Endometrial microvascular endothelial cells (primary cell): ENCODE data around the gene MEGF11. TPM values are rescaled to one million over a fixed set of nuclear protein-coding genes. Genes with fewer than 3 reads are reported as not detected.

ENCODE experiments used
- in situ Hi-C: cut with HindIII; loops from 2 replicates; pipeline ENCODE4 v1.10.0; 2017; ENCODE audit warnings: low sequenced_read_pairs, low pct_unique_long_range_greater_than_20kb; ENCODE audit errors: inconsistent ontology term
- total RNA-seq: library from RNA; depleted of rRNA; stranded (reverse); fragments of >200 nt; gene quantifications from one replicate; pipeline ENCODE4 v1.2.3, GENCODE V29; 2015; ENCODE audit errors: inconsistent ontology term

Gene MEGF11
- total RNA-seq, 1 donor from 2014 or later: not detected

DNA sequence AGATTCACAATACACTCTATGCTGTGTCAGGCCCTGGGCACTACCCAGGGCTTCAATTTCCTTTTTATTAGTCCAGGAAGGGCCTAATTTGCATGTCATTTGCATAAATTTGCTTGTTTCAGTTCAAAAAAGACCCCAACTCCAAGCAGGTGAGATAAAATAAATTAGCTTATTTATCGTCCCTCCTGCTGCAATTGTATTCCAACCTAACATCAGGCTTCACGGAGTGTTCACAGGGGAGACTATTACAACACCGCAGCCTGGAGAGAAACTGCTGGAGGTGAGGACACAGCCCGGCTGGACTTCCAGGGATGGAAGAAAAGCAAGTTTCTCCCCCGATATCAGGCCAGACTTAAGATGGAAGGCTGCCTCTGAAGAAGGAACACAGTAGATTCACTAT lies 62.8 kb downstream of the MEGF11 start:
- in situ Hi-C loops: no loop called here

DNA sequence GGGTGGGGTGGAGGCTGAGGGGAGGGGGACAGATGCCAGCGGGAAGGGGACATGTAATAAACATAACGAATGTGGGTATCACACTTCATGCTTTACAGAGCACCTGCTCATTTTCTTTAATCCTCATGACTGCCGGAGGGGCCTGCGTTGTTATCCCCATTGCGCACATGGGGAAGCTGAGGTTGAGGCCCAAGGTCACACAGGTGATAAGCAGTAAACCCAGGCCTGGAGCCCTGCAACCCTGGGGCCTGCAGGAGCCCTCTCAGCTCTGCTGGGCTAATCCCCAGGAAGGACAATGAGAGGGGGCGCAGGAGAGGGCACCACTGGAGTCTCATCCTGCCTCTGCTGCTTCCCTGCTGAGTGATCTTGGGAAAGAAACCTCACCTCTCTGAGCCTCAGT lies 64.3 kb downstream of the MEGF11 start:
- in situ Hi-C loops: no loop called here

DNA sequence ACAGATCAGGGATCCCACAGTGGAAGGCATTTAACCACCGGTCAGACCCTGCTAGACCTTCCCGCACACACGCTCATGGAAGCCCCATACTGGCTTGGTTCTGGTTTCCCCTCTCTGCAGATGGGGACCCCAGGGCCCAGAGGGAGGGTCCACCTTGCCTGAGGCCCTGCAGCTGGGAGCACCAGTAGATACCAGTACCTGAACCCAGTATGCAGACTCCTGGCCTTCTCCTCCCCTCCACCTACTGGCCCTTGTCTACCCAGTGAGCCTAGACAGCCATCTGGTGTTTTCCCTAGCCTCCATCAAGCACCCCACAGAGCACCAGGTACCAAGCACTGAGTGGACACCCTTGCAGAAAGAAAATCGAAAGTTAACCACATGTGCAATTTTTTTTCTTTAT lies 65.1 kb downstream of the MEGF11 start:
- in situ Hi-C loops: no loop called here

DNA sequence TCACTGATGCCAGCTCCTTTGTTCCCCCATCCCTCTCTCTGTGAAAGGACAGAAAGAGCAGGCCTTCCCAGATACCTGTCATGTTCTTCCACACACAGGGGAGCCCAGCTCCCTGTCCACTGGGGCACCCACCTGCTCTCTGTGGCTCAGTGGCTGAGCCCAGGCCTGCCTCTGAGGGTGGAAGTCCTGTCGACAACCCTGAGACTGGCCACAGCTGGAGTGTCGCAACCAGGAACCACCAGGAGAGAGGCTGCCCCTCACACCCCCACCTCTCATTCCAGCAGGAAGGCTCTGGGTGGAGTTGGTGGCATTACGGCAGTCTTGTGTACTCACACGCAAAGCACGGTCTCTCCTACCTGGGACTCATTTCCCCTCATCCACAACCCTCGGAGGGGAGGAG lies 66.3 kb downstream of the MEGF11 start:
- in situ Hi-C loops: no loop called here

DNA sequence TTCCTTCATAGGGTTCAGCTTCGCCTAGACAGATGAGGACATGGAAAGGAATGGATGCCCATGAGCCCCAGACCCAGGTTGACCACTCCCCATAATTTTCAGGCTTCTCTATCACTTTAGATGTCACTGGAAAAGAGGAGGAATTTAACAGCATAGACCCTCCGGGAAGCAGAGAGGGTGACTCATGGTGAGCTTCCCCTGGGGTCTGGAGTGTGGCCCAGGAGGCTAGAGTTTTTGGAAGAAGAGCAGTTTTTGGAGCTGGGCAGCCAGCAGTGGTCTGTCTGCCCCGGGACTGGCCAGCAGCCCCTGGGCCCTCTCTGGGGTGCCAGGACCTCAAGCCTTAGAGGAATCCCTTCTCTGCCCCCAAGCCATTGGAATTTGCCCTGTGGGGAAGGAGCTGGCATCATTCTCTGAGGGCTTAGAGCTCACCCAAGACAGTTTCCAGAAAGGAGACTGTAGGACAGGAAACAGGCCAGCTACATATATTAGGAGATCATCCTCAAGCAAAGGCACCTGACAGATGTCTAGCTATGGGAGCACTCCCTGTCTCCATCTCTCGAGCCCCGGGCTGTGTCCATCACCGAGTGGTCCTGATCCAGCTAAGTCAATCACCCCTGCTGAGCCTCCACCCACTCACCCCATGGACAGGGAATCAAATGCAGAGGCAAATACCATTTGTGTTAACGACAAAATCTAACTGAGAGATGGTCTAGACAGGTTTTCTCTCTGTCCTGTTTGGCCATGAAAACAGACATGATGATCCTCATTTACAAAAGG lies 67.3 kb downstream of the MEGF11 start:
- in situ Hi-C loops: no loop called here

DNA sequence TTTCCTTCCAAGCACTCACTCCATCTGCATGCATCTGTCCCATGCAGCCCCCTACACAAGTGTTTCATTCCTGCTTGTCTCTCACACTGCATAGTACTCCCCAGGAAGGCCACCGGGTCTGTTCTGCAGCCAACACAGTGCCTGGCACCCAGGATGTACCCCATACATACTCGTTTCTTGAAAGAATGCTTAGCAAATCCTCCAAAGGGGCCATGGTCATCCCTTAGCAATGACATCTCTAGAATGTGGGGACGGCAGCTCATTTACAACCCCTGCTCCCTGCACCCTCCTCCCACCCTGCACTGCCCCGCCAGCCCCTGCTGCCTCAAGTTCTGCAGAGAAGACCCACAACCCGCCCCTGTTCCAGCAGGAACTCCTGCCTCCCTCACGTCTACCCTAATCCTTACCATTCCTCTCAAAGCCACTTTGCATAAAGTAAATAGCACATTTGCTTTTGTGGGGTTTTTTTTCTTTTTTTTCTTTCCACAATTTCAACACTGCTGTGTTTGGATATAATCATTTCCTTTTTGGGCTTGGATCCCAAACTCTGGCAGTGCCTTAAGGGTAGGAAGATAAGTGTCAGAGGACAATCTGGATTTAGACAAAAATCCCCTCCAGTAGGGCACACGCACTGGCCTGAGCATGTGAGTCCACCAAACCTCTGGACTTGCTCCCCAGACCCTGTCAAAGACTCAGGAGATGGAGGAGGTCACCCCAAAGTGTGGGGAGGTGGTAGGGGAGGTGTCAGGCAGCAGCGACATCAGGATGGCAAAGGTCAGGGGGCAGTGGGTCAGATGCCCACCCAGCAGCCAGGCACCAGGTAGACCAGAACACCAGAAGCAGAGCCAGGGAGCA lies 68.4 kb downstream of the MEGF11 start:
- in situ Hi-C loops: no loop called here

DNA sequence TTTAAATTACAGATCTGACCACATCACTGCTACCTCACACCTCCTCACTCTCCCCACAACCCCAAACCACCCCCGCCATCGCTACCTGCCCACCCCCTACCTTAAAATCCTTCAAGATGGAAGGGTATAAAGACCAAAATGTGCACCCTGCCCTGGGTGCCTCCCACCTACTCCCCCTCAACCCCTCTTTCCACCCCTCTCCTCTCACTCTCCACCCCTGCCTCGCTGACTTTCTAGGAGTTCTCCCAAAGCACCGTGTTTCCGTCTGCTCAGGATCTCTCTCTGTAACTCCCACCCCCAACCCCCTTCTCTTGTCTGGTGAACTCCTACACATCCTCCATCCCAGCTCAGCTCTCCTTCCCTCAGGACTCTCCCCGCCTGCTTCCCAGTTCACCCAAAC lies 69.1 kb downstream of the MEGF11 start:
- in situ Hi-C loops: no loop called here

DNA sequence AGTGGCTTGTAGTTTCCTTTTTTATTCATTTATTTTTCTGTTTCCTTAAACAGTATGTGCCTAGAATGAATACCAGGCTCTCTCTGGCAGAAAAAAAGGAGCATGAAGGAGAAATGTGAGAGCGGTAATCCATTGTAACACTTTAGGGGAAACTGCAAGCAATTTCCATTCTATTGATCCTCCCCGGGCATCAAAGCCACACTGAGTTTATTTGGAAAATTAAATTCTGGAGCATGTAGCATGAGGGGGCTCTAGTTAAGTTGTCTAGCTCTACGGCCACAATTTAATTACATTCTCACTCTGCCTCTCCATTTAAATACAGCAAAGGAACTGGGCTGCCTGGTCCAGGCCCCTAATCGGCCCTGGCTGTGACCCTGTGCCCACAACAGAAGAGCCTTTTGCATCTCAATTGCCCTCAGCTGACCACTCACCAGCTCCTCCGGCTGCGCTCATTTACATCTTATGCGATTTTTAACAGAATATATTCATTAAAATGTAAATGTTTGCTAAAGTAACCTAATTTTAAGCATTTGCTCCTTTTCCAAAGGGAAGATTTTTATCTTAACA lies 72.9 kb downstream of the MEGF11 start:
- in situ Hi-C loops: no loop called here

DNA sequence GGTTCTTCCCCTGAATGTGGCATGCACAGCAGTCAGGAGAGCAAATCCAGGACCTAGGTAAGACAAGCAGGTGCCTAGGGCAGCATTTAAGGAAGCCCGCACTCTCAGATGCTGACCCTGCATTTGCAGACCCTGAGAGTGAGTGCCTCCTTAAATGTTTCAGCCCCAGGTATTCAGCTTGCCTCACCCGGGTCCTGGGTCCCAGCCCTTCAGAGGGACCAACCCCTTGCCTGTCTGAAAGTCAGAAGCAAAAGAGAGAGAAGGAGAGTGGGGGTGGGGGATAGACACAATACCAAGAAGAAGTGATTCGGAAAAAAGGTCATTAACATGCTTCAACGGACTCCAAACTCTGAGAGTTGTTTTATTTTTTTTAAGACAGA lies 75.0 kb downstream of the MEGF11 start:
- in situ Hi-C loops: no loop called here

DNA sequence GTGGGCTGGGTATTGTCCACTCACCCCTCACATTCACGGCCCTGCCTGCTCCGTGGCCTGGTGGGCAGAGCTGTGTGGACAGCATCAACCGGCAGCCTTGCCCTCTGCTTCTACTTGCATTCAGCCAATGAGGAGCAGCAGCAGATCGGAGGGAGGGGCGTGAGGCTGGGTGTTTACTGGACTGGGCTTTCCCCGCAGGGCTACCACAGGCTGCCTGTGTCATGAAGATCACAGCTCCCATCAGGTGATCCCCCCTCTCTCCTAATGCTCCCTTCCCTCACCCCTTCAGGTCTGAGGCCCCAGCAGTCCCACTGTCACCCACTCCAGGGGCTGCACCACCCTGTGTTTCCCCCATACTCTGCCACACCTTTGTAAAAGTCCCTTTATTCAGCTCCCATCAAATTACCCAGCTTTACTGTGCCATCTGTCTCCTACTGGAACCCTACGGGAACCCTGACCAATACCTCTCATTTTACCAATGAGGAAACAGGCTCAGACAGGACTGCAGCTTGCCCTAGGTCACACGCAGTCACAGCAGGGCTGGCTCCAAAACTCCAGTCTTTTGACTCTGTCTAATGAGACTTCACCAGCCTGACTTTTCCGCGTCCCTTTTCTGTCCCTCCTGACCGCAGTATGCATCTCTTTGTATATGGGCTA lies 81.1 kb downstream of the MEGF11 start:
- in situ Hi-C loops: no loop called here

DNA sequence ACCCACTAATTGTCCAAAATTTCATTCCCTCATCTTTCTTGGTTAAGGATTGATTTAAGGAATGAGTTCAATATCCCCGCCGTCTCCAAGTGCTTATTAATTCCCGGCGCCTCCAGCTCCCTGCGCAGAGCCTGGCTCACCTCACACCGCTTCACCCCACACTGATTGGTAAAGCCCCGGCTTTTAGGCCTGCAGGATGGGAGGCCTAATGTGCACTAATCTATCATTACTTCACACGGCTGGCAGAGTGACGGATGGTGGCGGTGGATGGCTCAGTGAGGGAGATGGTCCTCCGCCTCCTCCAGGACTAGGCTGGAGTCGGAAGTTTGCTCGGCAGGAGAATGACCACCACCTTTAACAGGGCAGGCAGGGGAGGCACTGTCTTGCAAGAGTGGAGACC lies 81.7 kb downstream of the MEGF11 start:
- in situ Hi-C loops: no loop called here

DNA sequence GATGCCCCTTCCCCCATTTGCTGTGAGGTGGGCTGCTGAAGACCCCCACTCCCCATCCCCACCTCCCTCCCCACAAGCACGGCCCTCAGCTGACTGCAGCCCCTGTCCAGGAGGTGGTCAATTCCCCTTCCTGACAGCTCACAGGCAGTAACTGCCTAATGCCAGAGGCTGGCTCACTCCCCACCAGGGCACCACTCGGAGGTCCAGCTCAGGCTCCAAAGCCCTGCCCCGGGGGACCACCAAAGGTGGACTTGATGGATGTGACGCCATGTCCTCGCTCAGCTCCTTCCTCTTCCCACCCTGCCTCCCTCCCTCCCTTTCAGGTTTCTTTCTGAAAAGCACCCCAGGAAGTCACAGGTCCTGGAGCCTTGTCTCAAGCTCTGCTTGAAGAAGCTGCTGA lies 82.8 kb downstream of the MEGF11 start:
- in situ Hi-C loops: no loop called here

DNA sequence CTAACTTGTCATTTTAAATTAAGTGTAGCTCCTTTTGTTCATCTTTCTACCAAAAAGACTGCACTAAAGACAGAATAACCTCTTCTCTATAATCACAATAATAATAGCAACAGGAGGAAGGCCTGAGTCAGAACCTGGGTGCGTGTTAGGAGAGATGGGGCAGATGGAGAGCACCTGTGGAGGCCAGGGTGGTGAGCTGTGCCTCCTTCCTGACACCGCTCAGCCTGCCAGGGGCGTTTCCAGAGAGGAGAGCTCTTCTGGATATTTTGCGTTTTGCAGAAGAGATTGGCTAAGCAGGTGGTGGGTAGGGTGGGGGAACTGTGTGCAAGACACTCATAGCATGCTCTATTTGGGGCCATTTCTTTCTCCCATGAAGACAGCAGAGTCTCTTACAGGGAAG lies 83.5 kb downstream of the MEGF11 start:
- in situ Hi-C loops: no loop called here

DNA sequence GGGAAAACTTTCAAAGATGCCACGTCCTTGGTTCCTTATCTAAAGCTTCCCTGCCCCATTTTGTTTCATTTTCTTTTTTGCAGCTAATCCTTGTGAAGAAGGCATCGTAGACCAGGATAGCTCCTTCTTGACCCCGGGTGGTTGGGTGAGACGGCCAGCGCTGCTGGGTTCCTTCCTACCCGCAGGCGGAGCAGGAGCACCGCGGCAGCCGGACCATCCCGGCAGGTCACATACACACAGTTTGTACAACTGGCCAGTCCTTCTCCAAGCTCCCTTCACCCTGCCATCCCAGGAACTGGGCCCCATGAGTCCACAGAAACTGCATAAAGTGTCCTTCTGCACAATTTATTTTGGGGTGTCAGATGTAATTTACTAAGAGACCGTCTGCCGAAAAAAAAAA lies 83.9 kb downstream of the MEGF11 start:
- in situ Hi-C loops: no loop called here

DNA sequence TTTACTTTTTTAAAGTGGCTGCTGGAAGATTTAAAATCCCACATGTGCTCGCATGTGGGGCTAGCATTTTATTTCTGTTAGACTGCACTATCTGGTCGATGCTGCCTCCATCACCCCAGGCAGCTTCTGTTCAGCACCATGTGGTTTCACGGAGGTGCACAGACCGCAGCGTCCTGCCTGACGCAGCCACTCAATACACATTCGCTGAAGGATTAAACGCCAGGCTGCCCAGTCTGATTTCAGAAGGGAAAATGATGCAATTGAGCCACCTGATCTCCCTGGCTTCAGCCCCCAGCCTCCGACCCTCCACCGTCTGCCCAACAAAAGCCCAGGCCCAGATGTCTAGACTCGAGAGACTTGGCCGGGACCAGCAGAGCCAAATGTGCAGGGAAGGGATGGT lies 84.5 kb downstream of the MEGF11 start:
- in situ Hi-C loops: no loop called here

DNA sequence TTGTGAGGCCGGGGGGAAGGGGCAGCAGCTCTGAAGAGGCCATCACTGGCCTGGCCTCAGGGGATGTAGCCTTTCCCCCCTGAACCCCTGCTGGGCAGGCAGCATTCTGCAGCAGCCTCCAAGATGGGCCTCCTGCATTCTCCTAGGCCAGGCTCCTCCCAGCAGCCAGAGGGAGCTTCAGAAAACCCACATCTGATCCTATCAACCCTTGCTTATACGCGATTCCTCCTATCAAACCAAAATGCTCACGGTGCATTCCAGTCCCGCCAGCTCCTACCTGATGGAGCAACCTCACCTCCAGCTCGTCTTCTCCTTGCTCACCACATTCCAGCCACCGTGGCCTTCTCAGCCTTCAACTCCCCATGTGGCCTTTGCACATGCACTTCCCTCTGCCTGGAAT lies 85.7 kb downstream of the MEGF11 start:
- in situ Hi-C loops: no loop called here

DNA sequence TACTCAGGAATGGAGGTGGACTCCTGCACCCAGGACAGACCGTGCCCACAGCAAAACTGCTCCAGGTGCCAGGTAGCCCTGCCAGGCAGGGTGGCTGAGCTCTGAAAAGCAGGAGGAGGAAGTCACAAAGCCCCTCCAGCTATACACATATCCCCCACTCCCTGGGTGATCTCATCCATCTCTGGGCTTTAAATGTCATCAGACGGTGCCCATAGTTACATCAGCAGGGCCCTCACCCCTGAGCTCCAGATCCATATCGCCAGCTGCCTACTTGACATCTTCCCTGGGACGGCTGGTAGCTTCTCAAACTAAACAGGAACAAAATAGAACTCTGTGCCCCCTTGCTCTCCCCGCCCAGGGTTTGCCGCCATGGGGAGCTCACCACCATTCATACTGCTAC lies 87.7 kb downstream of the MEGF11 start:
- in situ Hi-C loops: no loop called here

DNA sequence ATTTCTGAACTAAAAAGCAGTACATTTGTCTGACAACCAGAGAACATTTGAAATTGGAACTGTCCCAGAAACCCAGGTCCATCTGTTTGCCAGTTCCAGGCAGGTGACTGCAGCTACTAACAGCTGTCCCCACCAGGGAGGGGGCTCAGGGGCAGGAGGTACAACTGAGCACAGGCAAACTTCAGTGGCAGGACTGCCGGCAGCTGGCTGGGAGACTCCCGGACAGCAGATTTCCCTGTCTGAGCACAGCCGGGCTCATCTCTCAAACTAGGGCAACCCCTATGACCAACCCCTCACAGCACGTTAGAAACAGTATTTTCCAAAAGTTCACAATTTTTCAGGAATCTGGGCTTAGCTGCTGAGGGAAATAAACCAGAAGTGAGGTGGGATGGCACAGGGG lies 88.8 kb downstream of the MEGF11 start:
- in situ Hi-C loops: no loop called here

DNA sequence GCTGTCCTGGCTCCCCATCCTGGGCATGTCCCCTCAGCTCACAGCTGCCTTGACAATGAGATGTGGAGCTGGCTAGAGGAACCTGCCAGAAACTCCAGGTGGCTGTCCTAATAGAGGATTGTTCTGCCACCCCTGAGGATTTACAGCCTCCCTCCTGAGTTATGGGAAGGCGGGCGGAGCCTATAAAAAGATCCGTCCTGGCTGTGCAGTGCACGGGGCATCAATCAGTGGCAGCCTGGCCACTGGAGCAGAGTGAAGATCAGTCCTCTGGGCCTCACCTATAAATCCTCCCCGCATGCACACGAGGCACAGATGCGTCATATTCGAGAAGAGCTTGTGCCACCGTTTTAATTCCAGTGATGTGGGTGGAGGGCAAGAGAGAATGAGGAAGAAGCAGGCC lies 90.0 kb downstream of the MEGF11 start:
- in situ Hi-C loops: no loop called here

DNA sequence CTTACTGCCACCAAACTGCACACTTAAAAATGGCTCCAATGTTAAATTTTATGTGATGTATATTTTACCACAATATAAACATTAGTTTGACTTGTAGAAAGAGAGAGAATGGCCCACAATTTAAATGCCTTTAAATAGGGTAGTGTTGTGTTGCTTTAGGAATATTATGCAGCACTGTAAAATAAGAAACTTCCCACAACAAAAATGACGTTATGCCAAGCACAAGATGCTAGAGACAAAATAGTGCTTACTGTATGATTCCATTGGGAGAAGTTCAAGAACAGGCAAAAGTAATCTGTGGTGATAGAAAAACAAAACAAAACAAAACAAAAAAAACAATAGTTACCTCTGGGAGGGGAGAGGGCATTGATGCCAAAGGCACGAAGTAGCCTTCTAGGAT lies 91.3 kb downstream of the MEGF11 start:
- in situ Hi-C loops: no loop called here
